Dermis microvascular lymphatic vessel endothelial cell (primary cell): Measurements from ENCODE around the gene ARL6IP4. TPM values are rescaled to one million over a fixed set of nuclear protein-coding genes. Genes with fewer than 3 reads are reported as not detected.

Experiments used
- DNase-seq, 2 donors: peaks; one replicate each; pipeline versions ENCODE4 v3.0.0 to v3.0.0-alpha.2; 2010; ENCODE audit warnings: low read depth in 2 of 2
- total RNA-seq: library from RNA; depleted of rRNA; stranded (reverse); fragments of >200 nt; gene quantifications from 2 replicates; pipeline ENCODE4 v1.2.1, GENCODE V29; 2014

The ARL6IP4 gene
- total RNA-seq, 1 donor from 2014 or later, result 149 TPM

DNA sequence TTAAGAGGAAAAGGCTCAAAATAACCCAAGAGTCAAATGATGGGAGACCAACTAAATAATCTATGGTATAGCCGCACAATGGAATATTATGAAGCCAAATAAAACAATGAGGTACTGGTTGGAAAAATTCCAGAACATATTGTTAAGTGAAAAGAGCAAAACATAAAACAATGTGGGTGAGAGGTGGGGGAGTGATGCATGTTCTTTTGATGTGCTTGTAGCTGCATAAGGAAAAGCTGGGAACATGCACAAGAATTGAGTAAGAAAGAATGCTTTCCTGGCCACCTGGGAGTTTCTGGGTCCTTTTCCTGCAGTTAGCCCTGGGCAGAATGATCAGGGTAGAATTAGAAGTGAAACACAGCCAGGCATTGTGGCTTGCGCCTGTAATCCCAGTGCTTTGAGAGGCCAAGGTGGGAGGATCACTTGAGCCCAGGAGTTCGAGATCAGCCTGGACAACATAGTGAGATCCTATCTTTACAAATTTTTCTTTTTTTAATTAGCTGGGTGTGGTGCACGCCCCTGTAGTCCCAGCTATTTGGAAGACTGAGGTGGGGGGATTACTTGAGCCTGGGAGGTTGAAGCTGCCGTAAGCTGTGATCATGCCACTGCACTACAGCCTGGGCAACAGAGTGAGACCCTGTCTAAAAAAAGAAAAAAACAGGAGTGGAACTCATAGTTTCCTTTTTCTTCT is 22.1 kb upstream of the ARL6IP4 start:
- DNase-seq, result peak; percentile 94 to 99

DNA sequence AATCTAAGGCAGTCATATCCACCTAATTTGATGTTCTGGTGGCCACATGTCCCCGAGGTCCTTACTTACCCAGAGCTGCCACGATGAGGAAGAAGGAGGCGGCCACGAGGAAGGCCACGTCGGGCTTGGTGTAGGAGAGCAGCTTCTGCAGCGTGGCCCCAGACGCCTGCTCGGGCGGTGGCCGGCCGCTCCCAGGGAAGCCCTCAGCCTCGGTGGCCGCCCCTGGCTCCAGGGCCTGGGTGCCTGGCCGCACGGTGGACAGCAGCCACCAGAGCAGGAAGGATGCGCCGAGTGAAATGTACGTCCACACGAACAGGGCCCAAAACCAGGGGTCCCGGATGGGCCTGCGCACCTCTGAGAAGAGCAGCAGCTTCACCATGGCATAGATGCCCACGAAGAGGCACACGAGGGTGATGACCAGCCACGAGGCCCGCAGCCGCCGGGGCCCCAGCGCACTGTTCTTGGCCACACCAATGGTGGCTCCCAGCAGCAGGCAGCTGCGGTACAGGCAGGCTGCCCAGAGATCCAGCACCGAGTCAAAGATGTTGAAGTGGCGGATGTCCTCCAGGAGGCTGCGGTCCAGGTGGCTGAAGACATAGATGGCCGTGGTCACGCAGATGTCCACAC is 20.8 kb upstream of the ARL6IP4 start:
- no peak for DNase-seq

DNA sequence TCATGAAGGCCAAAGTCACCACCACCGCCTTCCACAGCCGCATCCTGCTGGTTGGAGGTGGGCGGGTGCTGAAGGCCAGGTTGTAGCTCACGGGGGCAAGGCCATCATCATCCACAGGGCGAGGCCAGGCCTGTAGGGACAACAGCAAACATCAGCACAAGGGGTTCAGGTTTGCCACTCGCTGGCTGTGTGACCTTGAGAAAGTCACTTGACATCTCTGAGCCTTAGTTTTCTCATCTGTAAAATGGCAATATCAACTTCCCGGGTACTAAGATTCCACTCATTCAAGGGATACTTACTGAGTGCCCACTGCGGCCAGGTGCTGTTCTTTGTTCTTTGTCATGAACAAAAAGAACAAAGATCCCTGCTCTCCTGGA is 20.3 kb upstream of the ARL6IP4 start:
- no peak for DNase-seq

GRCh38 chr12:122961531-122962329 is 18.8 kb upstream of the ARL6IP4 start:
- no peak for DNase-seq

DNA sequence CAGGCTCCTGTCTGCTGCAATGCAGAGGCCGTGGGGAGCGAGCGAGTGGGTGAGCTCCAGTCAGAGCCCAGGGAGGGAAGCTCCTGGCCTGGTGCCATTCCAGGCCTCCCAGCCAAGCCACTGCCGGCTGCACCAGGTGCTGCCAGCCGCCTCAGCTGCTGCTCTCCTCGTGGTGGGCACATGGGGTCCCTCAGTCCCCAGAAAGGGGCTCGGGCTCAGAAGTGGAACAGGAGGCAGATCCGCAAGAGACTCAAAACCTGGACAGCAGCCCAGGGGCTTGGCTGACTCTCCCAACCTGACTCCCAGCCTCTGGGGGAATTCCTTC is 16.6 kb upstream of the ARL6IP4 start:
- peak in 1 of 2 donors; percentile 28 for DNase-seq

- no peak for DNase-seq
Observed at GRCh38 chr12:122964439-122965257, 15.8 kb upstream of the ARL6IP4 start.

GRCh38 chr12:122965321-122965751 is 15.1 kb upstream of the ARL6IP4 start:
- DNase-seq, result no peak

- DNase-seq, result peak; percentile 76 to 94
Observed at GRCh38 chr12:122965851-122966742, 14.4 kb upstream of the ARL6IP4 start, which contains the start of gene ABCB9. Gene ABCB9, minus strand, starts transcription at chr12:122966463. Its CDS starts 6,228 bp downstream, at chr12:122960235.

DNA sequence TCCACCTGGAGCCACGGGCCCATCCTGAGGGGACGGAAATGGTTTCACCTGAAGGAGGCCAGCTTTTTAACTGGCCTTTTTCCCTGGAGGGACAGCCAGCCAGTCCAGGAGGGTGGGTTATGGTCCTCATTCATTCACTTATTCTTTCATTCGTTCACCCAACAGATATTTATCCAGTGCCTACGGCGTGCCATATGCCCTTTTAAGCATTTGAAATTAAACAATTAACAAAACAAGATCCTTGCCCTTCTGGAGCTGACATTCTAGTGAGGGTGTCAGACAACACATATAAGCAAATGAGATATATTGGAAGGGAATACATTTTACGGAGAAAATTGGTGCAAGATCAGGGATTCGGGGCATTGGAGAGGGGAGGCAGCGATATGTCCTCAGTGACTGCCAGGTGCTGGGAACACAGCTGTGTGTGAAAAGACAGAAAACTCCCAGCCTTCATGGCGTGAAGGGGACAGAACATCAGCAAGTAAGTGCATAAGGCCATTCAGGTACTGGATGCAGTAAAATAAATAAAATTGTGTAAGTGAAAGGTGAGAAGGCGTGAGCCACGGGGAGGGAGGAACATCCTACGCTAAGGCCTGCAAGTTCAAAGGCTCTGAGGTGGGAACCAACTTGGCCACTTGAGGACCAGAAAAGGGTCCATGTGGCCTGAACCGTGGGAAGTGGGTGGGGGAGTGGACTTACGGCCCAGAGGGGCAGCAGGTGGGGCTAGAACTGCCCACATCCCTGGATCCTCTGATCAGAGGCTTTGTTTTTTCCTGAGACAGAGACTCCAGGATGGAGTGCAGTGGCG is 13.5 kb upstream of the ARL6IP4 start:
- DNase-seq, result no peak

DNA sequence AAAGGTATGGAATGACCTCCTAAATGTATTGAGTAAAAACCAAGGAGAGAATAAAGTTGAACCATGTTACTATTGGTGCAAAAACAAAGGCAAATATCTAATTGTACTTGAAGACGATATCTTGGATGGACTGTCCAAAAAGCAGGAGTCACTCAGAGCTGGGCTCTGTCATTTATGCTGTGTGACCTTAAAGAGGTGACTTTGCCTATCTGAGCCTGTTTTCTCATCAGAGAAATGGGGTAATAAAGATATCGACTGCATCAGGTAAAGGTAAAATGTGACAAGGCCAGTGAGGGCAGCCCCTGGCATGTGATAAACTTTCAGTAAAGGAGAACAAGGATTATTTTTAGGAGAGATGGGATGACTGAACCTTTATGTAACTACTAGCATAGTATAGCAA is 12.4 kb upstream of the ARL6IP4 start:
- DNase-seq, result no peak

- no peak for DNase-seq
Observed at GRCh38 chr12:122969676-122970075, 10.8 kb upstream of the ARL6IP4 start.

DNA sequence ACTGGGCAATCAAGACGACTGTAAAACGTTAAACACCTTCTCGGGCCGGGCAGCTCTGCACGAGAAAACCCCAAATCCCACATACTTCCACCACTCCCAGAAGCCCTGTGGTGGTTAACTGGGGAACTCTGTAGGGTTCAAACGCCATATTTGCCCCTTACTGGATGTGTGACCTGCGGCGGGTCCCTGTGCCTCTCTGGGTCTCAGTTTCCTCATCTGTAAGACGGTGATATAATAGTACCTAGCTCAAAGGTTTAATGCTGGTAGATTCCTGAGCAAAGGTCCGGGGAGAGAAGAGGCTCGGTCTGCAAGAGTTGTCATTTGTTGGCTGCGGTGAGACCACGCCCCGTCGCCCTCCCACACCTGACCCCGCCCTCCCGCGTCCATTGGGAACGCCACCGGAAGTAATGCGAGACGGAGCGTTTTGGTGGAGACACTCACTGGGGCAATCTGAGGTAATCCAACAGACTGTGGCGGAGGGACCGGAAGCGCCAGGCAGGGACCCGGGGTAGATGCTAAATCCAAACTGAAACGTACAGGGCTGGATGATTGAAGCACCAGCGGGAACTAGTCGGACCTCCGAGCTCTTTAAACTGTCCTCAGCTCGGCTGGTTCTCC is 6.1 kb upstream of the ARL6IP4 start:
- DNase-seq, result peak; percentile 98

DNA sequence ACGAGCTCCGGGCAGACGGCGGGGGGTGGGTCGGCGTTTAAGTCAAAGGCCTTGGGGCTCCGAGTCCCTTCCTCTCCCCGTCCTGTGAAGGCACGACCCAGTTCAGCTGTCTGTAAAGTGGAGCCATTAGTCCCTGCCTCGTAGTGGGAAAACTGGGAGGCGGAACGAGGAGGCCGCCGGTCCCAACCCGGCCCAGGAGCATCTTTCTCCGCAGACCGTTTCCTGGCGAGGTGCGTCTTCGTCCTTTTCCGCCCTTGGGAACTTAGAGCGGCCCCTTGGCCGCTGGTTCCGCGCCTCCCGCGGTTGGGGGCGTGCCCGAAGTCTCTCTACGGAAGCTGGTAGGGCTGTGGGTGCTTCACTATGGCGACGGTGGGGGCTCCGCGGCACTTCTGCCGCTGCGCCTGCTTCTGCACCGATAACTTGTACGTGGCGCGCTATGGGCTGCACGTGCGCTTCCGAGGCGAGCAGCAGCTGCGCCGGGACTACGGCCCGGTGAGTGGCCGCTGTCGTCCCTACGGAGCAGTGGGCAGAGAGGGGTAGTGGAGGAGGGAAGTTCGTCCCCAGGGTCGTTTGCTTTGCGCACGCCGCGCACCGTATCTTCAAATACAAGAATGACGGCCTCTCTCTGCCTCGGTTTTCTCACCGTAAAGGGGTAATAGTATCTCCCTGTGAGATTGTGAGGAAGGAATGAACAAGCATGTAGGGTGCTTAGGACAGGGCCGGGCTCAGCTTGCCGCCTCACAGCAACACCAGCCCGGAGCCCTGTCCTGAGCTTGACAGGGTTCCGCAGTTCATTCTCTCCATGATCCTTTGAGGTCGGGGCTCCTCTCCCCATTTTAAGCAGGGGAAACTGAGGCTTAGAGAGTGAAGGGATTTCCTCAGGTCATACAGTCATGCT is 5.3 kb upstream of the ARL6IP4 start, which contains the start of gene OGFOD2:
Gene OGFOD2, plus strand, starts transcription at position 353 of the 898 bp plus-strand sequence. Its CDS starts 8 bp downstream, at position 361.
- peak; percentile 69 to 92 for DNase-seq

GRCh38 chr12:122975790-122976647 is 4.5 kb upstream of the ARL6IP4 start:
- no peak for DNase-seq

DNA sequence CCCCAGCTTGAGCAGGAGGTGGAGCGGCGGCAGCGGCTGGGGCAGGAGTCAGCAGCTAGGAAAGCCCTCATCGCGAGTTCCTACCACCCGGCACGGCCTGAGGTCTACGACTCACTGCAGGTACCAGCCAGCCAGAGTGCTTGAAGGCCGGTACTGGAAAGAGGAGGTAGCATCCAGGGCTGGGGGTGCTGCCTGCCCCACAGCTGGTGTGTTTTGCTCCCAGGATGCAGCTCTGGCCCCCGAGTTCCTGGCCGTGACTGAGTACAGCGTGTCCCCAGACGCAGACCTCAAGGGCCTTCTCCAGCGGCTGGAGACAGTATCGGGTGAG is 3.9 kb upstream of the ARL6IP4 start:
- no peak for DNase-seq

- DNase-seq, result no peak
Observed at GRCh38 chr12:122977153-122977552, 3.3 kb upstream of the ARL6IP4 start.

- DNase-seq, result no peak
Observed at GRCh38 chr12:122977655-122978392, 2.7 kb upstream of the ARL6IP4 start.
